IPS-18c (cell line): ENCODE results near the gene PTPRM.

Experiments used
- H3K4me3 ChIP-seq: 2 replicates; pipeline ENCODE4 v1.7.0; 2013; ENCODE audit warnings: low read depth, mild to moderate bottlenecking, low read length, moderate library complexity; ENCODE audit not compliant: insufficient read depth
- H3K9me3 ChIP-seq: one replicate; pipeline ENCODE4 v1.6.1; 2013; ENCODE audit warnings: mild to moderate bottlenecking, low read length, moderate library complexity; ENCODE audit not compliant: control insufficient read depth, insufficient read depth

PTPRM gene

DNA sequence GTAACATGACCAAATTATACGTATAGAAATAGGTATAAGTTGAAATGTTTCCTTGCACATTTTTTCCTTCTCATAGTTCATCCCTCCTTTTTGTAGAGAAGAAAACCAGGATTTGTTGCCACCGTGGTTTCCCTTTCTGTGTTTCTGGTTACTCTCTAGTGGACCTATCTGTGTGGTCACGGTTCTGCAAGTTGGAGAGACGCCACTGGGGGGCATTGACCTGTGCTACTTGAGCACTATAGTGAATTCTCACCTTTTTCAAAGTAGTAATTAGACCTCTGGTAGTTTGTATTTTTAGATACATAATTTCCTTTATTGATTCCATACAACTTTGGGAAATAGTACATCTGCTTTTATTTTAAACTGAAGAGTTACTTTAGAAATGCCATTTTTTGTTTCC is 444.8 kb downstream of the PTPRM start:
- Histone ChIP-seq H3K4me3 (no peak overlapping the region), H3K9me3 (no peaks in the 10 kb centered on the region)

DNA sequence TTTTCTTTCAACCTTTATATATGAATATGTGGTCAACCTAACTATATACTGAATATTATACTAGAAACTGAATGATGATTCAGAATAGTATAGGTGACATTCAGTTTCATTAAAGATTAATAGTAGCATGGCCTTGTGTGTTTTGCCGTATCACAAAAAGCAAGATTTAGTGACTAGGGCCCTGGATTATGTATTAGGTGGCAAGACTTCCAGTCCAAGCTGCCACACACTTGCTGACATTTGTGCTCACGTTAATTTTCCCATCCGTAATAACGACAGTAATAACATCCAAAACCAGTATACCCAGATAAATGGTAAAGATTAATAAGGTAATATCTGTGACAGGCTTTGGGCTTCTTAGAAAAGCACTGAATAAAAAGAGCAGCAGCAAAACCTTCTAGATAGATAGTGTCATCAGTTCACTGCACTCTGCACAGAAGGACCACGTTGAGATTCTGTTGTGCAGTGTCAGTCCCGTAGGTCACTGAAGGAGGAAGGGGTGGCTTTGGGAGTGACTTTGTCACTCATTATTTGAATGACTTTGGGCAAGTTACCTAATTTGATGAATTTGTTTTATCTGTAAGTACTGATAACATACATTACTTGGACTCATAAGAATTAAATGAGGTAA is 451.7 kb downstream of the PTPRM start:
- Histone ChIP-seq H3K9me3 (no peaks in the 10 kb centered on the region), H3K4me3 (no peak overlapping the region)

DNA sequence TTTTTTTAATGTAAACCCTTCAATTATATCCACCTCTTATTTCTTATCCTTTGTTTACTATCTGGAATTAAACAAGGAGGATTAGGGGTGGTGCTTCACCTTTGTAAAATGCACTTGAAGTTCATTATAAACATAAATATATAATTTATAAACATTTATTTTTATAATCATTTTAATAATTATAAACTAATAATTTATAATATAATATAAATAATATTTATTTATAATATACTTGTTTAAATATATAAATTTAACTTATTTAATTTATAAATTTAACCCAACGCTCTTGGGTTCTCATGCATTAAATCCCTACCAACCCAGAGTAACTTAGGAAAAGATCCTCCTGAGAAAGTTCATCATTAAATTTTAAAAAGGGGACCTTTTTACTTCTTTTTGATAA is 452.5 kb downstream of the PTPRM start:
- H3K9me3 ChIP-seq = no peaks in the 10 kb centered on the region
- no peak overlapping the region for H3K4me3 ChIP-seq

DNA sequence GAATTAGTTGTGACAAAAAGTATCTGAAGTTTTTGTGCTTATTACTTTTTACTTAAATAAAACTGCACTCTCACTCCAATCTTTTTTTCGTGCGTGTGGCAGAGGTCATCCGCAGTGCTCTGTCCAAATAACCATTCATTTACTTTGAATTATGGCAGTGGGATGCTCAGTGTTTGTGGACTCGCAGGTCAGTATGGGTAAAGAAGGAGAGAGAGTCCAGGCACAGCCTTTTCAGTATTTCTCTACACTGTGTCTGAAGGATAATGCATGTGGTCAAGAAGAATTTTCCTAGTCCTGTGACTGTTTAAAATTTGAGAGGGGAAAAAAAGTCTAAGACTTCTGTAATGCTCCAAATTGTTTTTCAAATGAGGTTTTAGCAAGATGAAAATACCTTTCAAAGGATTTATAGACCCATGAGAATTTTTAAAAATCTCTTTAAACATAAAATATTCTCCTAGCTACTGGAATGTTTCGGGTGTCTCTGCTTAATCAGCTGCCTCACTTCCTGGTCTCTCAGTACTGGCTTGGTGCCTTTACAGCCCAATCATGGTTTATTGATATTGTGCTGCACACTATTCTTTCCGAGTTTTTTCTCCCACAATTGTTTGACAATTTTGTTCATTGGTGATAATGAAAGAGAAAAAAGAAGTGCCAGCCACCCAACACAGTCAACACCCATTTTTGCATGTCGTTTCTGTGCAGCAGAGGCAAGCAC is 453.2 kb downstream of the PTPRM start:
- H3K4me3 ChIP-seq = no peak overlapping the region
- no peaks in the 10 kb centered on the region for H3K9me3 ChIP-seq

DNA sequence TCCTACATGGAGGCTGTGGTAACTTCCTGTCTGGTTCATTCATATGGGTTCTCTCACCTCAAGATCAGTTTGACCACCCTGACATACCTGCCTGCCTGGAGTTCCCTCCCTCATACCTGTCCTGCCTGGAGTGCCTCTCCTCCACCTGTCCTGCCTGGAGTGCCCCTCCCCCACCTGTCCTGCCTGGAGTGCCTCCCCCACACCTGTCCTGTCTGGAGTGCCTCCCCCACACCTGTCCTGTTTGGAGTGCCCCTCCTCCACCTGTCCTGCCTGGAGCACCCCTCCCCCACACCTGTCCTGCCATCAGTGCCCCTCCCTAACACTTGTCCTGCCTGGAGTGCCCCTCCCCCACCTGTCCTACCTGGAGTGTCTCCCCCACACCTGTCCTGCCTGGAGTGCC is 461.9 kb downstream of the PTPRM start:
- Histone ChIP-seq H3K9me3 (no peaks in the 10 kb centered on the region), H3K4me3 (no peak overlapping the region)

DNA sequence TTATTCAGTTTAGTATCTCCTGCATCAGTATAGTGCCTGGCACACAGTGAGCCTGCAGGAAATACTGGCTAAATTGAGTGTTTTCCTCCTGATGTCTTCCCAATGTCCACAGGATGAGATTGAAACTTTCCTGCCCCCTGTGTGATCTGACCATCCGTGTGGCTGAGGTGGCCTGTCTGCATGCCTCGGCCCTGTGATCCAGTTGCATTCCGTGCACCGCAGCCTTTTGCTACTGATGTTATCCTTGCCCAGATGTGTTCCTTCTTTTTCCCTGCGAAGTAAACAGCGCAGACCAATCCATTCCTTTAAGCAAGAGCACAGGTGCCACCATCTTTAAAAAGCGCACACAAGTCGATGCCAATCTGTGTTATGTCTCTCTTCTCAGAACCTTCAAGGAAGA is 462.6 kb downstream of the PTPRM start:
- Histone ChIP-seq H3K9me3 (no peaks in the 10 kb centered on the region), H3K4me3 (no peak overlapping the region)

DNA sequence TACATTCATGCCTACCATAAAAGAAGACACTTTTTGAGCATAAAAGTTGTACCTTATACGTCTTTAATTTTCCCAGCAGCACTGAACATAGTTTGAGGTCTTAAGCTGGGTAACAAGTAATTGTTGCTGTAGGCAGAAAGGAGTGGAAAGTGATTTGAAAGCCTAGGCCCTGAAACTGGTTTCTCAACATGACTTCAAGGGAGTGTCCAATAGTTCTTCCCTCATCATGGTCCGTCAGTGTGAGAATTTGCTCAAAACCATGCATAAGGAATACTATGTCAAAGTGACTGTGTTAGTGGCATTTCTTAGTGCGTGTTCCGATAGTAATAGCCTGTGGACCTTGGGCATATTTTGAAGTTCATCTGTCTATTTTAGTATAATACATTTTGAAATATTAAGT is 463.1 kb downstream of the PTPRM start:
- H3K4me3 ChIP-seq = no peak overlapping the region

DNA sequence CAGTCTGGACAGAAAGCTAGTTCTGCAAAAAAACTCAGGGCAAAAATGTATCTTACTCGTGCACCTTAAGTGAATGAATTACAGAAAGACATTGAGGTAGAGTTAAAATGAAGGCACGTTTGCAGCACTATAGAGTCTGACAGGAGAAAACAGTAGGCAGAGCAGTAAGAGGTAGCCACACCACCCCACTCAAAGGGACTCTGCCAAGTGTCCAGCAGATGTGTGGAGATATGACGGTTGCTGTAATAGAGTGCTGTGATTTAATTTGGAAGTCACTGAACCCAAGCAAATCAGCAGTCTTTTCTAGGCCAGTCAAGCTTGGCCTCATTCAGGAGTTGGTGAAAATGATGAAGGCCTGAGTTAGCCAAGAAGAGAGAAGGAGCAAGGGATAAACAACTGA is 464.4 kb downstream of the PTPRM start:
- no peaks in the 10 kb centered on the region for H3K9me3 ChIP-seq
- H3K4me3 ChIP-seq = no peak overlapping the region

More for the DNA sequence above, 463.1 kb downstream of the PTPRM start:
- no peaks in the 10 kb centered on the region for H3K9me3 ChIP-seq

DNA sequence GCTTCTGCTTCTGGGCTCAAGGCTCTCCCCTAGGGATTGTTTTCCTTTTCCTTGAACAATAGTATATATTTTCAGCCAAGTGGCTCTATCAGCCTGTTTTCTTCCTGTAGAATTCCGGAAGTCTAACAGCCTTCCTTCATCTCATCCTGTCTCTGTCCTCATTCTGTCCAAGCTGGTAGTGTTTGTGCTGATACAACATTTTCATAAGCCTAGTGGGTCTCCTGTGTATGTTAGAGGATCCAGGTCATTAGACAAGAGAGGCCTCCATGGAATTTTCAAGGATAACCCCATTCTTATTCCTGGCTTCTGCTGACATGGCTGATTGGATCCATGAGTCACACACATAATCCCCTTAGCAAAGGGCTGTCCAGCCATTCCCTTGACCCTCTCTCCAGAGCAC is 467.6 kb downstream of the PTPRM start:
- Histone ChIP-seq H3K4me3 (no peak overlapping the region), H3K9me3 (no peaks in the 10 kb centered on the region)

DNA sequence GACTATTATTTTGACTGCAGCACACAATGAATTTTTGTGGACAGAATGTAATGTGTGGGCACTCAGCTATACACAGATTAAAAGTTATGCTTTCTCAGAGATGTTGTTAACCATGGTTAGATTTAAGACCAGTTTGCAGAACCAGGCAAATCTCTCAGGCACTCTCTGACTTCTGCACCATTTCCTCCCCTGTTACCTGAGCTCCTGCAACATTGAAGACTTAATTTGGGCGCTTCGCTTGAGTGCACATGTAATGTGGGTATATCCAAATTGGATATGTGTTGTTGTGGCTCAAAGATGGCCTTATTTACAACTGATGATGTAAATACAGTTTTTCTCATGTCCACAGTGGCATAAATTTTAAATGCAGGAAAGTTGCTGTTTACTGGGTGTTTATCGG is 469.4 kb downstream of the PTPRM start:
- Histone ChIP-seq H3K9me3 (no peaks in the 10 kb centered on the region), H3K4me3 (no peak overlapping the region)

DNA sequence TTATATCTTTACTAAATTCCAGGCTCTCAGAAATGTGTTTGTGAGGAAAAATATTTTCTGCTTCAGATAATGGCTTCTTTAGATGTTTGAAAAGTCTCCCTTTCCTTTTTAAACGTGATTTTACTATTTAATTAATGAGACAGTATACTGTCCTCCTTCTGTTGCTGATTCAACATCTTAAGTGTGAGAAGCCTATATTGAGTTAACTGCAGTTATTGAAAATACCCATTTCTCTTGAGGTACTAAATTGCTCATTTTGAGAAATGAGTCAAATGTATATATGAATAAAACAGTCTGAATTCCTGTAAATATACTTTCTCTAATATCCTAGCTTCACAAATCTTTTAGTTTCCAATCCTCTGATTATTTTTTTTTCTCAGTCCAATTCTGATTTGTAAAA is 470.2 kb downstream of the PTPRM start:
- H3K9me3 ChIP-seq = no peaks in the 10 kb centered on the region
- no peak overlapping the region for H3K4me3 ChIP-seq

DNA sequence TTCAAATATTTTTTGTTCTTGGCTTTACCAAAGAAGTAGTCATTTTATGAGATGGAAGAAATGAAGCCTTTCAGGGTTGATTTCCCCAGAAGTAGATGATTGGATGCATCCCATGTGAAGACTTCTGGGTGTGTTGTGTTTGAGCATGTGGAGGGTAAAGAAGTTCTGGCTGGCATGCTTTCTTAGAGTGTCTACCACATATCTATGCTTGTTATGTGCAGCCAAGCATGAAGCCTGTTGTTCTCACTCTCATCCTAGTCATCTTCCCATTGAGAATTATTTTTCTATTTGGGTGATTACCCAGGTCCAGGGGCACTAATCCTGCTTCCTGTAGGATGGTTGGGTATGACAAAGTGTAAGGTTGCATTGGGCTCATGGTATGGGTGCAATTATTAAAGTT is 472.9 kb downstream of the PTPRM start:
- Histone ChIP-seq H3K4me3 (no peak overlapping the region), H3K9me3 (no peaks in the 10 kb centered on the region)

DNA sequence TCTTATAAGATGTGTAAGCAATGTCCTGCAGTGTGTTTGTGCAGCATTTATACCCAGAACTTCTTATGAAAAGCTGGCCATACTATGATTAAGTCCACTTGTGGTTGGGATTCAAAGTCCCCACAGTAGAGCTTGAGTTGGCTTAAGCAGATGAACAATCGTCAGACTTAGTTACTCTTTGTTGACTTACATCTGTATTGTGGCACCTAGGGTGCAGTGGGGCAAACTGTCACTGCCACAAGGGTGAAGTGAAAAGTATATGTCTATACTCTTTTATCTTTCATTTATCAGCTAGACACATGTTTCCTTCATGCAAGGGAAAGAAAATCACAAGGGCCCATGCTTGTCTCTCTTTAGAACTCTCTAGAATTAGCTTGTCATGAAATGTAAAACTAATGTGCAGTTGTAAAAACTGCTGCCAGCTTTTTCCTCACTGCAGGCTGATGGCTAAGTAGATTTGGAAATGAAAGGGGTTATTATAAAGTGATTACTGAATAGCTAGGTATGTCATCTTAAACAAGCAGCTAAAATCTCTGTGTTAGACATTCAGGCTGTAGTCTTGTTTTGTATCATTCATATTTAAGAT is 474.5 kb downstream of the PTPRM start:
- no peaks in the 10 kb centered on the region for H3K9me3 ChIP-seq
- no peak overlapping the region for H3K4me3 ChIP-seq

DNA sequence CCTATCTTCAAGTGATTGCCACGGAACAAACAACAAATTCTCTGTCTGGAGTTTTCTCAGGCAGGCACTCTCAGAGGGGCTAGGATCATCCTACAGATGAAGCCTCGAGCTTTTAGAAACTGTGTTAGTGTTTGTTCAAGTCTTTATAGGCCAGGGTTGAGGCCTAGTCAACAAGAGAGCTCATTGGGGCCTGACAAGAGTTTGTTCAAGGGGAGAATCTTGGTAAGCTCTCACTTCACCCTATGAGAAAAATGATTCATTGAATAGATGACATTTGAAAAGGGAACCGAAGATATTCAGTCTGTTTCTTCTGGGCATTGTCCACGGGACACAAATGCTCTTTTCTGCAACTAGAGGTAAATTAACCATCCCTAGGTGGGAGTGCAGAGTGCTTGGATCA is 476.9 kb downstream of the PTPRM start:
- no peaks in the 10 kb centered on the region for H3K9me3 ChIP-seq
- H3K4me3 ChIP-seq = no peak overlapping the region

DNA sequence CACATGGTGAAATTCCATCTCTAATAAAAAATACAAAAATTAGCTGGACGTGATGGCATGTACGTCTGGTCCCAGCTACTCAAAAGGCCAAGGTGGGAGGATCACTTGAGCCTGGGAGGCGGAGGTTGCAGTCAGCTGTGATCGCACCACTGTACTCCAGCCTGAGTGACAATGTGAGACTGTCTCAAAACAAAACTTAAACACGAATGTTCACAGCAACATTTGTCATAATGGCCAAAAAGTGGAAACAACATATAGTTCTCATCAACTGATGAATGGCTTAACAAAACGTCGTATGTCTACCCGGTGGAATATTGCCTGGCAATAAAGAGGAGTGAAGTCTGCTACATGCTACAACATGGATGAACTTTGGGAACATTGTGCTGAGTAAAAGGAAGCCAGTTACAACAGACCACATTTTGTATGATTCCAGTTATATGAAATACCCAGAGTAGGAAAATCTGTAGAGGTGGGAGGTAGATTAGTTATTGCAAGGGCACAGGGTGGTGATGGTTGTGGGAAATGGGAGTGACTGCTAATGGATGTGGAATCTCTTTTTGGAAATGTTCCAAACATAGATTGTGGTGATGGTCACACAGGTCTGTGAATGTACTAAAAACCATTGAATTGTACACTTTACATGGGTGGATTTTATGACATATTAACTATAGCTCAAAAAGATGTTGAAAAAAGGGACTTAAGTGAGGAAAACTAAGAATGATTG is 478.2 kb downstream of the PTPRM start:
- Histone ChIP-seq H3K4me3 (no peak overlapping the region), H3K9me3 (no peaks in the 10 kb centered on the region)

DNA sequence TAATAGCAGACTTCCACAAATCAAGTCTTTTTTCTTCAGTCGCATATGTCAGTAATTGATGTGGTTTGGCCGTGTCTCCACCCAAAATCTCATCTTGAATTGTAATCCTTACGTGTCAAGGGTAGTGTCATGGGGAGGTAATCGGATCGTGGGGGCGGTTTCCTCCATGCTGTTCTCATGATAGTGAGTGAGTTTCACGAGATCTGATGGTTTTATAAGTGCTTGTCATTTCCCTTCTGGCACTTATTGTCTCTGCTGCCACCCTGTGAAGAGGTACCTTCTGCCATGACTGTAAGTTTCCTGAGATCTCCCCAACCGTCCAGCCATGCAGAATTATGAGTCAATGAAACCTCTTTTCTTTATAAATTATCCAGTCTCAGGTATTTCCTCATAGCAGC is 478.8 kb downstream of the PTPRM start:
- Histone ChIP-seq H3K9me3 (no peaks in the 10 kb centered on the region), H3K4me3 (no peak overlapping the region)

DNA sequence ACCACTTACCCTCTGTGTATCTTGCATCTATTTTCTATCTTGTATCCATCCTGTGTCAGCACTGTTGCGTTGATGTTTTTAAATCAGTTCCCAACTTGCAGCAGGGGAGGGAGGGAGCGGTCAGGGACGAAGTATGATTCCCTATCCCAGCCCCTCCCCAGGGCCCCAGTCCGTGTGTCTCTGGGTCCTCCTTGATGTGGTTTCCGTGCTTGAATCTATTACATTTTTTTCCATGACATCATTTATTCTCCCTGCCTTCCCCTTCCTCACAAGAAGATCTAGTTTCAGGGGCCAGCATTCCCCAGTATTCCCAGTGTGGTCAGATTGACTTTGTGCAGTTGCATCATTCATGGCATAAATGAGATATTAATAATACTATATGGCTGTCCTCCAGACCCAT is 479.3 kb downstream of the PTPRM start:
- H3K4me3 ChIP-seq = no peak overlapping the region
- H3K9me3 ChIP-seq = no peaks in the 10 kb centered on the region

DNA sequence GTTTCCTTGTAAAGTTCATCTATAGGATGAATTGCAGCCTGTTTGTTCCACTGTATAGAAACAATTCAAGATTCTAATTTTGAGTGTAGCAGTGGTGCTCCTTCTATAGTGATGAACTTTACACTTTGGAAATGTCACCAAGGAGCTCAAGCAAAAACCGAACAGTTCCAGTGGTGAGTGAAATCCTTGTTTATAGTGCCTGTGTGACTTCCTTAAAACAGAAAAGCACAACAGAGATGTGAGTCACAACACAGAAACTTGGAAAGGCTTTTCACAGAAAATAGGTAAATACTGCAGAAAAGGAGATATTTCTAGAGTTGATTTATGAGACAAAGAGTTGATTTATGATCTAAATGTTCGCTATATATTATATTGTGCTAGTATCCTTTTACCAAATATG is 482.0 kb downstream of the PTPRM start:
- no peaks in the 10 kb centered on the region for H3K9me3 ChIP-seq
- H3K4me3 ChIP-seq = no peak overlapping the region
